ENCODE data around the gene MACROD2.

The MACROD2 gene

DNA sequence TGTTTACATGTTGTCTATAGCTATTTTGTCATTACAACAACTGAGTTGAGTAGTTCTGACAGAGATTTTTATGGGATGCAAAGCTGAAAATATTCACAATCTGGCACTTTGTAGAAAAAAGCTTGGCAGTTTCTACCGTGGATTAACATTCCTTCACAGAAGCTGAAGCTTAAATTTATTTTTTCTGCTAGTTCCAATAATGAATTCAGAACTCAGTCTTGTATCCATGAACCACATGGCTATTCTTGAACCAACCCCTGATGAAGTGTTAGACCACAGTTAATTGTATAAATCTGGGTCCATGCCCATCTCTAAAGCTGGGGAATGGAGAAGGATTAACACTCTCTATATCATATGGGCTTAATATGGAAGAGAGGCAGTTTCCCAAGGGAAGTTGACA is 1085.9 kb downstream of the MACROD2 start:
- no peak overlapping the region for H3K4me3 Mint-ChIP-seq
- H3K36me3 Mint-ChIP-seq = no peaks in the 10 kb centered on the region
- no peaks in the 10 kb centered on the region for H3K9me3 Mint-ChIP-seq (ENCODE audit: low read depth)
- no peaks in the 10 kb centered on the region for H3K27me3 Mint-ChIP-seq
- H3K4me1 Mint-ChIP-seq (ENCODE audit: low read depth) = no peaks in the 10 kb centered on the region
- H3K27ac Mint-ChIP-seq = no peak overlapping the region

DNA sequence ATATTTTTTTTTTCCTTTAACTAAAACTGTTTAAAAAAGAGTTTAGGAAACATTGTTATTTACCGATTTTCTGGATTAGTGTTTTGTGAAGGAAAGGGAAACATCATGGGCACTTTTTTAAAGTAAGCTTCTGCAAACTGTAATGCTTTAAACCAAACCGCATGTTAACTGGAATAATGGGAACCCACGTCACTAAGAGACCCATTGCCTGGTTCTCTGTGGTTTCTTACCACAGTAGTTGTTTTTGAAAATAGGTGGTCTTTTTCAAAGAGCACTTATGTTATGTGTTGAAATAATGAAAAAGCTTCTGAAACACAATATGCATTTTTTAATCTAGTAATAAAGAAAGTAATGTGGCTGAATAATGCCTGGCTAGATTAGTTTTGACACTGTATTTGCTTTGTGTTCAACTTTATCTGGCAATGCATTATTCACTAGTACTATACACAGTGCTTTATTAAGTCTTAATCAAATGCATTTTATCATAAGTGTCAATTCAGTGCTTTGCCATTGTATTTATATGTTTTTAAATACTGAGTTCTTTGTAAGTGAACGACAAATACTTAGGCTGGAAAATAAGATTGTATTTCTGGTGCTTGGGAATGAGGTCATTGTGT is 1096.2 kb downstream of the MACROD2 start:
- H3K4me3 Mint-ChIP-seq = no peak overlapping the region
- H3K36me3 Mint-ChIP-seq = no peaks in the 10 kb centered on the region
- no peaks in the 10 kb centered on the region for H3K27me3 Mint-ChIP-seq
- H3K27ac Mint-ChIP-seq = no peak overlapping the region
- H3K4me1 Mint-ChIP-seq (ENCODE audit: low read depth) = no peaks in the 10 kb centered on the region
- H3K9me3 Mint-ChIP-seq (ENCODE audit: low read depth) = no peaks in the 10 kb centered on the region

- Mint-ChIP-seq H3K36me3 (no peaks in the 10 kb centered on the region), H3K4me1 (ENCODE audit: low read depth) (no peaks in the 10 kb centered on the region), H3K9me3 (ENCODE audit: low read depth) (peaks cover 8% of the 10 kb centered on the region), H3K27ac (no peak overlapping the region), H3K27me3 (no peaks in the 10 kb centered on the region), H3K4me3 (no peak overlapping the region)
These were observed 1103.0 kb downstream of the MACROD2 start for GRCh38 chr20:15098351-15098750.

- no peaks in the 10 kb centered on the region for H3K27me3 Mint-ChIP-seq
- no peaks in the 10 kb centered on the region for H3K36me3 Mint-ChIP-seq
- H3K4me1 Mint-ChIP-seq (ENCODE audit: low read depth) = no peaks in the 10 kb centered on the region
- H3K9me3 Mint-ChIP-seq (ENCODE audit: low read depth) = peaks cover 8% of the 10 kb centered on the region
- no peak overlapping the region for H3K27ac Mint-ChIP-seq
- no peak overlapping the region for H3K4me3 Mint-ChIP-seq
These were observed 1103.8 kb downstream of the MACROD2 start for GRCh38 chr20:15099130-15099529.

GRCh38 chr20:15100506-15101160 is 1105.3 kb downstream of the MACROD2 start:
- Mint-ChIP-seq H3K36me3 (no peaks in the 10 kb centered on the region), H3K27ac (no peak overlapping the region), H3K27me3 (no peaks in the 10 kb centered on the region), H3K4me3 (no peak overlapping the region), H3K4me1 (ENCODE audit: low read depth) (no peaks in the 10 kb centered on the region), H3K9me3 (ENCODE audit: low read depth) (peaks cover 8% of the 10 kb centered on the region)

GRCh38 chr20:15107931-15108330 is 1112.6 kb downstream of the MACROD2 start:
- no peak overlapping the region for H3K4me3 Mint-ChIP-seq

DNA sequence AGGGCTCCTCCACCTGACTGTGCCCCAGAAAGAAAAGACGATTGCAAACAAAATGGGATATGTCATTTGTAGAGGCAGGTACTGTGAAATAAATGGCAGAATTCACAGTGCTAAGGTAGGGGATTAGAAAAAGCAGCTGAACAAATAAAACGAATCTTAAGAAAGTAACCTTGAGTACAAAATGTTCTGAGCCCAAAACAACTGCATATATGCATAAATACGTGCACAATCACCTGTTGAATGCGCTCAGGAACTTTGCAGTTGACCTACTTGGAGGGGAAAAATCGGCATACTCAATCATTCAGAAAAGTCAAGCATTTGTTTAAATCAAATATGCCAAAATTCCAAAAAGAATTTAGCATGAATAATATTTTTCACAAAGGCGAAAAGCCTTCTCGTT is 1114.2 kb downstream of the MACROD2 start:
- no peak overlapping the region for H3K27ac Mint-ChIP-seq
- H3K4me1 Mint-ChIP-seq (ENCODE audit: low read depth) = no peaks in the 10 kb centered on the region
- H3K9me3 Mint-ChIP-seq (ENCODE audit: low read depth) = no peaks in the 10 kb centered on the region
- H3K36me3 Mint-ChIP-seq = no peaks in the 10 kb centered on the region
- H3K4me3 Mint-ChIP-seq = no peak overlapping the region
- no peaks in the 10 kb centered on the region for H3K27me3 Mint-ChIP-seq

More at GRCh38 chr20:15107931-15108330, 1112.6 kb downstream of the MACROD2 start:
- H3K27me3 Mint-ChIP-seq = no peaks in the 10 kb centered on the region
- H3K9me3 Mint-ChIP-seq (ENCODE audit: low read depth) = no peaks in the 10 kb centered on the region
- H3K36me3 Mint-ChIP-seq = no peaks in the 10 kb centered on the region
- H3K4me1 Mint-ChIP-seq (ENCODE audit: low read depth) = no peaks in the 10 kb centered on the region
- H3K27ac Mint-ChIP-seq = no peak overlapping the region

GRCh38 chr20:15111654-15112053 is 1116.3 kb downstream of the MACROD2 start:
- H3K36me3 Mint-ChIP-seq = no peaks in the 10 kb centered on the region
- no peaks in the 10 kb centered on the region for H3K4me1 Mint-ChIP-seq (ENCODE audit: low read depth)
- H3K27me3 Mint-ChIP-seq = no peaks in the 10 kb centered on the region
- no peak overlapping the region for H3K4me3 Mint-ChIP-seq
- peaks cover 4% of the 10 kb centered on the region for H3K9me3 Mint-ChIP-seq (ENCODE audit: low read depth)
- no peak overlapping the region for H3K27ac Mint-ChIP-seq

GRCh38 chr20:15113144-15113773 is 1117.9 kb downstream of the MACROD2 start:
- Mint-ChIP-seq H3K4me3 (no peak overlapping the region), H3K27ac (no peak overlapping the region), H3K36me3 (no peaks in the 10 kb centered on the region), H3K27me3 (no peaks in the 10 kb centered on the region), H3K9me3 (ENCODE audit: low read depth) (peaks cover 4% of the 10 kb centered on the region), H3K4me1 (ENCODE audit: low read depth) (no peaks in the 10 kb centered on the region)

DNA sequence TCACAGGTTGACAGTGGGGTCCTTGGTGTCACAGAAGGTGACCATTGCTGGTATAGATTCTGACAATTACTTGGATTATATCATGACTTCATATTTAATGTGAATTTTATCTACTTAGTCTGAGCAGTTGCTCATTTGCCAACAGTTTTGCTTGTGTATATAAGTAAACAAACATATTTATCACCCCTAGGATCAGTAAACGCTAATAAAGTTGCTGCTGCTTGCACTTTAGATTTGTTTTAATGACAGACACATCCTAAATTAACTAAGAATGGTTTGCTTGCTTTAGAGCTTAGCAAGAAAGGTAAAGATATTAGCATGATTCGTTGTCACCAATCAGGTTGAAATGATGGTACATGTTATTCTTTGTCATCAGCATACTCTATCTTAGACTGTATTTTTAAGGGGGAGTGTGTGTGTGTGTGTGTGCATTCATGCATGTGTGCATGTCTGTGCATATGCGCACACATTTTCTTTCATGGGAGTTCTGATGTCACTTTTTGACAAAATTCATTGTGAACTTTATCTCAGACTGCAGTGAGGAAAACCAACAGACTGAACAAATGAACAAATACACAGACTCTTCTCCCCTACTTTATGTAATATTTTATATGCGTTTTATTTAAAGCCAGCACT is 1124.7 kb downstream of the MACROD2 start:
- no peak overlapping the region for H3K4me3 Mint-ChIP-seq
- no peaks in the 10 kb centered on the region for H3K36me3 Mint-ChIP-seq
- H3K27ac Mint-ChIP-seq = no peak overlapping the region
- no peaks in the 10 kb centered on the region for H3K4me1 Mint-ChIP-seq (ENCODE audit: low read depth)
- no peaks in the 10 kb centered on the region for H3K27me3 Mint-ChIP-seq
- H3K9me3 Mint-ChIP-seq (ENCODE audit: low read depth) = peaks cover 4% of the 10 kb centered on the region

- Mint-ChIP-seq H3K4me1 (ENCODE audit: low read depth) (no peaks in the 10 kb centered on the region), H3K36me3 (no peaks in the 10 kb centered on the region), H3K27me3 (no peaks in the 10 kb centered on the region), H3K9me3 (ENCODE audit: low read depth) (no peaks in the 10 kb centered on the region), H3K27ac (no peak overlapping the region), H3K4me3 (no peak overlapping the region)
These were observed 1127.3 kb downstream of the MACROD2 start for GRCh38 chr20:15122613-15123012.

DNA sequence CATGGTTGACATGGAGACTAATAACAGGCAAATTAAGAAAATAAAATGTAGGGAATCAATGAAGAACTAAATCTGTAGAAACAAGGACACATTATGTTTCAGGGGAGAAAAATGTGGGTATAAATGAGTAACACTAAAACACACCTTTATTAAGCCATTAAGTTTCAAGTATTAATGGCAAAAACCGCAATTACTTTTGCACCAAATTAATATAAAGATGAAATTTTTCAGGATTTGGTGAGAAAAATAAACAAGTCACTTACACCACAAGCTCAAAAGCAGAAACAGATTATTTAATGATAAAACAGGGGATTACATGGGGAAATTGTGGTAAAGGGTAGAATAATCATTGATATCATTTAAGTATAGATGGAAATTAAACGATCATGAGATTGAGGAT is 1135.9 kb downstream of the MACROD2 start:
- no peak overlapping the region for H3K4me3 Mint-ChIP-seq
- no peaks in the 10 kb centered on the region for H3K4me1 Mint-ChIP-seq (ENCODE audit: low read depth)
- H3K27me3 Mint-ChIP-seq = no peaks in the 10 kb centered on the region
- no peak overlapping the region for H3K27ac Mint-ChIP-seq
- no peaks in the 10 kb centered on the region for H3K36me3 Mint-ChIP-seq
- H3K9me3 Mint-ChIP-seq (ENCODE audit: low read depth) = no peaks in the 10 kb centered on the region

- Mint-ChIP-seq H3K27me3 (no peaks in the 10 kb centered on the region), H3K9me3 (ENCODE audit: low read depth) (peaks cover 9% of the 10 kb centered on the region), H3K4me1 (ENCODE audit: low read depth) (no peaks in the 10 kb centered on the region), H3K27ac (no peak overlapping the region), H3K36me3 (no peaks in the 10 kb centered on the region), H3K4me3 (no peak overlapping the region)
These were observed 1143.3 kb downstream of the MACROD2 start for GRCh38 chr20:15138548-15139126.

GRCh38 chr20:15139522-15139921 is 1144.2 kb downstream of the MACROD2 start:
- Mint-ChIP-seq H3K36me3 (no peaks in the 10 kb centered on the region), H3K9me3 (ENCODE audit: low read depth) (peaks cover 9% of the 10 kb centered on the region), H3K4me1 (ENCODE audit: low read depth) (no peaks in the 10 kb centered on the region), H3K27ac (no peak overlapping the region), H3K4me3 (no peak overlapping the region), H3K27me3 (no peaks in the 10 kb centered on the region)

- Mint-ChIP-seq H3K4me1 (ENCODE audit: low read depth) (no peaks in the 10 kb centered on the region), H3K36me3 (no peaks in the 10 kb centered on the region), H3K27me3 (no peaks in the 10 kb centered on the region), H3K27ac (no peak overlapping the region), H3K4me3 (no peak overlapping the region), H3K9me3 (ENCODE audit: low read depth) (peaks cover 9% of the 10 kb centered on the region)
These were observed 1145.0 kb downstream of the MACROD2 start for GRCh38 chr20:15140286-15140685.
